Activated T-helper 1 cell treated with Interleukin-2 at 50 U/mL for 16 hours (primary cell): Measurements from ENCODE around the gene PTCH1.

Experiments used
- DNase-seq: peaks from one replicate; pipeline ENCODE4 v3.0.0-alpha.2; 2020; ENCODE audit warnings: low read depth

Gene PTCH1

GRCh38 chr9:95406121-95406520, 110.7 kb downstream of the PTCH1 start:
- DNase-seq = no peak

DNA sequence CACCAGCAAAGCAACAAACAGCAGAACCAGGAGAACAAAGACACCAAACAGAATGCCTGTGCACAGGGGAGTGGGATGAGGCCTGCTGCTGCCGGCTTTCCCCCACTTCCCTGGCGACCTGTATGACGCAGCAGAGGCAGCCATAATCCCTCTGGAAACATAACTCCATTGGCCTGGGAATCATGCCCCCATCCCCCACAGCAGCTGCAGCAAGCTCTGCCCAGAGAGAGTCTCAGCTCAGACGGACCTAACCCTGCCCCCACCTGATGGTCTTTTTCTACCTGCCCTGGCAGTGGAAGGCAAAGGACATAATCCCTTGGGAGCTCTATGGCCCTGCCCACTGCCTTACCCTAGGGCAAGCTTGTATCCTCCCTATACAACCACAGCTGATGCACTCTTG, 117.5 kb downstream of the PTCH1 start:
- no peak for DNase-seq
